ENCODE data around the gene DENR. TPM values are rescaled to one million over a fixed set of nuclear protein-coding genes. Genes with fewer than 3 reads are reported as not detected.

Gene DENR
- total RNA-seq, 5 donors from 2014 or later (not counting 1 experiment from before 2014, with no cell fraction given) = 36.6 to 50.6 (median 44.7) TPM

DNA sequence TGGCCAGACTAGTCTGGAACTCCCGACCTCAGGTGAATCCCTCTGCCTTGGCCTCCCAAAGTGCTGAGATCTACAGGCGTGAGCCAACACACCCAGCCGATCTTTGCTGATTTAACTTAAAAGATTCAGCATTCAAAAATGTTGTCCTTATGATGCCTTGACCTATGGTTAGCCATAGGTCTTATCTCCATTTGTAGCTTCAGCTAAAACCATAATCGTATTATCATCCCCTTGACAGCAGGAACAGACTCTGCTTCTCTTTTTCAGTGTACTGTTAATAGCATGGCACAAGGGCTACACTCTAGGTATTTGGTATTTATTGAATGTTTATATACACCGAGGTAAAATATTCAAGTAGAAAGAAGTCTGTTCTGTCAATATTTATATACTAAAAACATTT is 37.0 kb downstream of the DENR start:
- no peaks in the 10 kb centered on the region for H3K27me3 Mint-ChIP-seq
- 85% methylated on average over 3 of the region's 5 CpGs for WGBS (ENCODE audit: insufficient coverage)
- no peak for ATAC-seq (replicated peaks in 1 of 4)

DNA sequence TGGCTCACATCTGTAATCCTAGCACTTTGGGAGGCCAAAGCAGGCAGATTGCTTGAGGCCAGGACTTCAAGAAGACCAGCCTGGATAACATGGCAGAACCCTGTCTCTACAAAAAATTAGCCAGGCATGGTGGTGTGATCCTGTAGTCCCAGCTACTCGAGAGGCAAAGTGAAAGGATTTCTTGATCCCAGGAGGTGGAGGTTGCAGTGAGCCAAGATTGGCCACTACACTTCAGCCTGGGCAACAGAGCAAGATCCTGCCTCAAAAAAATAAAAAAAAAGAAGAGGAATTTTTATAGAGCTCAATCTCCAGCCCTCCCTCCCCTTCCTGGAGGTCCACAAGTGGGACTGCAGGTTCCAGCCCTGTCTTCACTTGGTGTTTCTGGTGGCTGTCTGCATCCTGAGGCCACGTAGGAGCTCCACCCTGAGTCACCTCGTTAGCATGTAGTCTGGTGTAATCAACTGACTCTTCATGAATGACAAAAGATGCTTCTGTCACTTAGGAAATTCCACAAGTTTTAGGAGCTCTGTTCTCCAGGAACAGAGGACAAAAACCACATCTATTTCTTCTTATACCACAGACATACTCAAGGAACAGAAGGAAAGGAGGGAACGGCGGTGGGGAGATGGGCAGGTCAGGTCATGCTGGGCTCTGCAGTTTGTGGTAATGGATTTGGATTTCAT is 37.9 kb downstream of the DENR start:
- Histone ChIP-seq H3K9me3 (no peaks in the 10 kb centered on the region), H3K27me3 (replicated peaks in 1 of 2; ENCODE audit: control insufficient read depth in 2 of 2, extremely low read depth in 1 of 2, insufficient read depth in 2 of 2, low read length in 1 of 2) (peaks cover 0 to 3% of the 10 kb centered on the region in 2 experiments), H3K4me1 (ENCODE audit: control insufficient read depth in 1 of 2, extremely low read depth in 1 of 2, insufficient read depth in 2 of 2, low read length in 2 of 2) (peaks cover 0 to 3% of the 10 kb centered on the region in 2 experiments), H3K4me3 (ENCODE audit: control insufficient read depth in 1 of 2, extremely low read depth in 1 of 2, low read length in 1 of 2) (no peak overlapping the region), H3K36me3 (ENCODE audit: control insufficient read depth in 2 of 2, extremely low read depth in 1 of 2, insufficient read depth in 1 of 2, low read length in 1 of 2) (no peaks in the 10 kb centered on the region), H3K27ac (ENCODE audit: low read length) (no peak overlapping the region)
- H3K36me3 Mint-ChIP-seq = no peaks in the 10 kb centered on the region
- ATAC-seq (replicated peaks in 1 of 4) (no peak), DNase-seq (no peak)
- CTCF ChIA-PET = interaction anchor here in 1 of 2 donors (0.5 to 0.8 kb wide), 3 partner anchors 10 to 37 kb away, joined by 3 read pairs; no protein-coding TSS in a partner anchor
- POLR2A ChIA-PET = no interaction called here
- 70% methylated on average over 2 of the region's 5 CpGs for WGBS (ENCODE audit: insufficient coverage)
- peaks cover 2 to 6% (median 4%) of the 10 kb centered on the region in 3 donors for H3K4me1 Mint-ChIP-seq
- no peaks in the 10 kb centered on the region for H3K9me3 Mint-ChIP-seq
- H3K4me3 Mint-ChIP-seq = no peak overlapping the region
- H3K27me3 Mint-ChIP-seq = no peaks in the 10 kb centered on the region
- no peak overlapping the region for H3K27ac Mint-ChIP-seq

More for the DNA sequence above, 37.0 kb downstream of the DENR start:
- H3K4me1 ChIP-seq (ENCODE audit: control insufficient read depth in 1 of 2, extremely low read depth in 1 of 2, insufficient read depth in 2 of 2, low read length in 2 of 2) = peaks cover 0 to 3% of the 10 kb centered on the region in 2 experiments
- ChIA-PET POLR2A (interaction anchor here (0.6 kb wide), 2 partner anchors 31 to 595 kb away, joined by 3 to 5 read pairs; no protein-coding TSS in a partner anchor), CTCF (interaction anchor here in 1 of 2 donors (0.5 to 0.7 kb wide), 3 partner anchors 15 to 109 kb away, joined by 3 to 6 read pairs (median 4); no protein-coding TSS in a partner anchor)
- no peak overlapping the region for H3K27ac ChIP-seq (ENCODE audit: low read length)
- DNase-seq = no peak
- no peaks in the 10 kb centered on the region for H3K36me3 ChIP-seq (ENCODE audit: control insufficient read depth in 2 of 2, extremely low read depth in 1 of 2, insufficient read depth in 1 of 2, low read length in 1 of 2)
- no peaks in the 10 kb centered on the region for H3K9me3 ChIP-seq
- Mint-ChIP-seq H3K4me3 (no peak overlapping the region), H3K9me3 (no peaks in the 10 kb centered on the region), H3K36me3 (no peaks in the 10 kb centered on the region), H3K4me1 (peaks cover 2 to 6% (median 4%) of the 10 kb centered on the region in 3 donors), H3K27ac (no peak overlapping the region)
- no peak overlapping the region for H3K4me3 ChIP-seq (ENCODE audit: control insufficient read depth in 1 of 2, extremely low read depth in 1 of 2, low read length in 1 of 2)
- peaks cover 0 to 3% of the 10 kb centered on the region in 2 experiments for H3K27me3 ChIP-seq (replicated peaks in 1 of 2; ENCODE audit: control insufficient read depth in 2 of 2, extremely low read depth in 1 of 2, insufficient read depth in 2 of 2, low read length in 1 of 2)

GRCh38 chr12:122793685-122794106 is 41.1 kb downstream of the DENR start:
- CTCF ChIA-PET = interaction anchor here (0.5 to 2.1 kb wide), 24 partner anchors 9 to 809 kb away, joined by 3 to 8 read pairs (median 3); no protein-coding TSS in a partner anchor
- no peaks in the 10 kb centered on the region for H3K36me3 ChIP-seq (ENCODE audit: control insufficient read depth in 2 of 2, extremely low read depth in 1 of 2, insufficient read depth in 1 of 2, low read length in 1 of 2)
- POLR2A ChIA-PET = no interaction called here
- no peaks in the 10 kb centered on the region for H3K9me3 Mint-ChIP-seq
- DNase-seq = peak in 9 of 35 experiments; percentile 5 to 75 (median 25)
- no peaks in the 10 kb centered on the region for H3K36me3 Mint-ChIP-seq
- no peak overlapping the region for H3K27ac ChIP-seq (ENCODE audit: low read length)
- H3K27me3 Mint-ChIP-seq = no peaks in the 10 kb centered on the region
- no peak overlapping the region for H3K27ac Mint-ChIP-seq
- peak; percentile 75 to 80 (median 76) for ATAC-seq (replicated peaks in 1 of 4)
- H3K9me3 ChIP-seq = no peaks in the 10 kb centered on the region
- H3K4me1 ChIP-seq (ENCODE audit: control insufficient read depth in 1 of 2, extremely low read depth in 1 of 2, insufficient read depth in 2 of 2, low read length in 2 of 2) = peaks cover 0 to 3% of the 10 kb centered on the region in 2 experiments
- H3K4me3 Mint-ChIP-seq = no peak overlapping the region
- peaks cover 0 to 3% of the 10 kb centered on the region in 2 experiments for H3K27me3 ChIP-seq (replicated peaks in 1 of 2; ENCODE audit: control insufficient read depth in 2 of 2, extremely low read depth in 1 of 2, insufficient read depth in 2 of 2, low read length in 1 of 2)
- peaks cover 2 to 6% (median 4%) of the 10 kb centered on the region in 3 donors for H3K4me1 Mint-ChIP-seq
- 0% methylated on average over 2 of the region's 10 CpGs for WGBS (ENCODE audit: insufficient coverage)
- no peak overlapping the region for H3K4me3 ChIP-seq (ENCODE audit: control insufficient read depth in 1 of 2, extremely low read depth in 1 of 2, low read length in 1 of 2)

DNA sequence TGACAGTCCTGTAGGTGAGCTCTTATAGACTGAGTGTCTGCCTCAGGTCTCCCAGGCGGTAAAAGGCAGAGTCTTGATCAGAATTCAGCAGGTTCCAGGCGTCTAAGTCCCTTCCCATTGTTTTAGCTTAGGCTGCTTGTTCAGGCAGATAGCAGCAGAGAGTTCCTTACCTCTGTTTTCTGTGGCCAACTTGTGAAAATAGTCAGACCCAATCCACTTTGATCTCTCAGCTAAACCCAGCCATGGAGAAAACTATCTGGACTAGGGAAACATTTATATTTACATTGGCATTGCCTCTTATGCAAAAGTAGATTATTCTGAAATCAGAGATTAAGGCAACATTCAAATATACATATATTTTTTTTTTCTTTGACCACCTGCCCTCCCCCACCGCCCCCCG is 43.2 kb downstream of the DENR start:
- Mint-ChIP-seq H3K36me3 (no peaks in the 10 kb centered on the region), H3K27me3 (no peaks in the 10 kb centered on the region), H3K4me1 (peaks cover 2 to 6% (median 4%) of the 10 kb centered on the region in 3 donors), H3K9me3 (no peaks in the 10 kb centered on the region), H3K4me3 (no peak overlapping the region), H3K27ac (no peak overlapping the region)
- 100% methylated on average over 1 of the region's 4 CpGs for WGBS (ENCODE audit: insufficient coverage)
- DNase-seq = no peak
- ChIA-PET POLR2A (interaction anchor here in 1 of 2 donors (0.6 kb wide), 1 partner anchor 75 kb away, joined by 3 read pairs; no protein-coding TSS in a partner anchor), CTCF (interaction anchor here (0.6 to 1.2 kb wide), 4 partner anchors 31 to 357 kb away, joined by 3 to 6 read pairs (median 3); no protein-coding TSS in a partner anchor)
- Histone ChIP-seq H3K4me1 (ENCODE audit: control insufficient read depth in 1 of 2, extremely low read depth in 1 of 2, insufficient read depth in 2 of 2, low read length in 2 of 2) (peaks cover 2 to 3% of the 10 kb centered on the region in 2 experiments), H3K9me3 (no peaks in the 10 kb centered on the region), H3K4me3 (ENCODE audit: control insufficient read depth in 1 of 2, extremely low read depth in 1 of 2, low read length in 1 of 2) (no peak overlapping the region), H3K27me3 (replicated peaks in 1 of 2; ENCODE audit: control insufficient read depth in 2 of 2, extremely low read depth in 1 of 2, insufficient read depth in 2 of 2, low read length in 1 of 2) (peaks cover 0 to 3% of the 10 kb centered on the region in 2 experiments), H3K36me3 (ENCODE audit: control insufficient read depth in 2 of 2, extremely low read depth in 1 of 2, insufficient read depth in 1 of 2, low read length in 1 of 2) (no peaks in the 10 kb centered on the region), H3K27ac (ENCODE audit: low read length) (no peak overlapping the region)
- no peak for ATAC-seq (replicated peaks in 1 of 4)

DNA sequence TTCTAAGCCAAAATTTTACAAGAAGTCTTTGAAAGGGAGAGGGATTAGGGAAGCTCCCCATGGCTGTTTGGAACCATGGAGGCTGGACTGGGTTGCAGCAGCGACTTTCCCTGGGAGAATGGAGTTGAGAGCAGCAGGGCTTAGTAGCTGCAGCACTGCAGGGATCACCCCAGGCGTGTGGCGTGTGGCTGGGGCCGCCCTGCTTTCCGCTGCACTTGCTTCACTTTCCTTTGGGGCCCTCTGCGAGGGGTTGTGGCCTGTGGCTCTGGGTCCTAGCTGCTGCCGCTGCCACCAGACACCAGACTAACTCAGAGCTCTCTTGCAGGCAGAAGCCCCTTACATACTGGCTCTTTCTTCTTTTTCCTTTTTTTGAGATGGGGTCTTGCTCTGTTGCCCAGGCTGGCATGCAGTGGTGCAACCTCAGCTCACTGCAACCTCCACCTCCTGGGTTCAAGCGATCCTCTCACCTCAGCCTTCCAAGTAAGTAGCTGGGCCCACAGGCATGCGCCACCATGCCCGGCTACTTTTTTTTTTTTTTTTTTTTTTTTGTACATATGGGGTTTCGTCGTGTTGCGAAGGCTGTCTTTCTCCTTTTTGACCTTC is 47.1 kb downstream of the DENR start:
- no peaks in the 10 kb centered on the region for H3K36me3 ChIP-seq (ENCODE audit: control insufficient read depth in 2 of 2, extremely low read depth in 1 of 2, insufficient read depth in 1 of 2, low read length in 1 of 2)
- H3K9me3 ChIP-seq = no peaks in the 10 kb centered on the region
- POLR2A ChIA-PET = interaction anchor here in 1 of 2 donors (0.6 kb wide), 1 partner anchor 65 kb away, joined by 3 read pairs; no protein-coding TSS in a partner anchor
- Mint-ChIP-seq H3K27ac (no peak overlapping the region), H3K9me3 (no peaks in the 10 kb centered on the region), H3K4me1 (no peaks in the 10 kb centered on the region), H3K27me3 (no peaks in the 10 kb centered on the region), H3K4me3 (no peak overlapping the region), H3K36me3 (no peaks in the 10 kb centered on the region)
- CTCF ChIA-PET = interaction anchor here (0.6 to 0.7 kb wide), 3 partner anchors 9 to 96 kb away, joined by 3 to 6 read pairs (median 3); no protein-coding TSS in a partner anchor
- ATAC-seq (replicated peaks in 1 of 4) = no peak
- no peak for DNase-seq
- peaks cover 0 to 2% of the 10 kb centered on the region in 2 experiments for H3K4me1 ChIP-seq (ENCODE audit: control insufficient read depth in 1 of 2, extremely low read depth in 1 of 2, insufficient read depth in 2 of 2, low read length in 2 of 2)
- no peak overlapping the region for H3K27ac ChIP-seq (ENCODE audit: low read length)
- WGBS (ENCODE audit: insufficient coverage) = 59% methylated on average over 6 of the region's 13 CpGs
- H3K27me3 ChIP-seq (replicated peaks in 1 of 2; ENCODE audit: control insufficient read depth in 2 of 2, extremely low read depth in 1 of 2, insufficient read depth in 2 of 2, low read length in 1 of 2) = no peaks in the 10 kb centered on the region
- no peak overlapping the region for H3K4me3 ChIP-seq (ENCODE audit: control insufficient read depth in 1 of 2, extremely low read depth in 1 of 2, low read length in 1 of 2)

DNA sequence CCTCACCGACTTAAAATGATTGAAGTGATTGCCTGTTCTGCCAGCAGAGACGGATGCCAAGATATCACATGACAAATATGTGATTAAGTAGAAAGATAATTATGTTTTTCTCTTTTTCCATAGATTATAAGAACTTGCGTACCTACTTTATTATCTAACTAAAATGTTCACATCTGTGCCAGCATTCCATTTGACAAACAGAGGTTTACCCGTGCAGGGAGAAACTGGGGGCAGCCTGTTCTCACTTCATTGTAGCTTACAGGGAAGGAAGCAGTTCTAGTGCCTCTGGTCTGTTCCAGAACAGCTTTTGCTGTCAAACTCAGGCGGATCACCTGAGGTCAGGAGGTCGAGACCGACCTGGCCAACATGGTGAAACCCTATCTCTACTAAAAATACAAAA is 51.3 kb downstream of the DENR start:
- DNase-seq (no peak), ATAC-seq (replicated peaks in 1 of 4) (no peak)
- no peaks in the 10 kb centered on the region for H3K27me3 ChIP-seq (replicated peaks in 1 of 2; ENCODE audit: control insufficient read depth in 2 of 2, extremely low read depth in 1 of 2, insufficient read depth in 2 of 2, low read length in 1 of 2)
- Mint-ChIP-seq H3K36me3 (no peaks in the 10 kb centered on the region), H3K27me3 (no peaks in the 10 kb centered on the region), H3K4me1 (no peaks in the 10 kb centered on the region), H3K4me3 (no peak overlapping the region), H3K9me3 (no peaks in the 10 kb centered on the region), H3K27ac (no peak overlapping the region)
- no peaks in the 10 kb centered on the region for H3K36me3 ChIP-seq (ENCODE audit: control insufficient read depth in 2 of 2, extremely low read depth in 1 of 2, insufficient read depth in 1 of 2, low read length in 1 of 2)
- H3K27ac ChIP-seq (ENCODE audit: low read length) = no peak overlapping the region
- WGBS (ENCODE audit: insufficient coverage) = no CpG with 5 or more reads among the region's 7 CpGs
- H3K4me3 ChIP-seq (ENCODE audit: control insufficient read depth in 1 of 2, extremely low read depth in 1 of 2, low read length in 1 of 2) = no peak overlapping the region
- no peaks in the 10 kb centered on the region for H3K9me3 ChIP-seq
- peaks cover 0 to 2% of the 10 kb centered on the region in 2 experiments for H3K4me1 ChIP-seq (ENCODE audit: control insufficient read depth in 1 of 2, extremely low read depth in 1 of 2, insufficient read depth in 2 of 2, low read length in 2 of 2)
- POLR2A ChIA-PET = interaction anchor here in 1 of 2 donors (0.5 kb wide), 1 partner anchor 200 kb away, joined by 14 read pairs; no protein-coding TSS in a partner anchor
- CTCF ChIA-PET = interaction anchor here in 1 of 2 donors (1.9 kb wide), 1 partner anchor 10 kb away, joined by 7 read pairs; no protein-coding TSS in a partner anchor

All from T-cell (primary cell).